Measurements from ENCODE around the gene CAV1.

The CAV1 gene

GRCh38 chr7:116505278-116505677 lies 19.6 kb upstream of the CAV1 start:
- no peak for DNase-seq

DNA sequence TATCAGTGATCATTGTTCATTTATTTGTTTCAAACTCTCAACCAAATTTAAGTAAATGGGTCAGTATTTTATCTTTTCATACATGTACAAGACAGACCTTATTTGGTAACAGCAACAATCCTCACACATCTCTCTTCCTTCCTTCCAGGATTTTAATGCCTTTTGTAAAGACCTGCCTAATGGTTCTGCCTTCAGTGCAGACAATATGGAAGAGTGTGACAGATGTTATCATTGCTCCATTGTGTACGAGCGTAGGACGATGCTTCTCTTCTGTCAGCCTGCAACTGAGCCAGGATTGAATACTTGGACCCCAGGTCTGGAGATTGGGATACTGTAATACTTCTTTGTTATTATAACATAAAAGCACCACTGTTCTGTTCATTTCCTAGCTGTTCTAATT lies 19.0 kb upstream of the CAV1 start:
- DNase-seq, result no peak

DNA sequence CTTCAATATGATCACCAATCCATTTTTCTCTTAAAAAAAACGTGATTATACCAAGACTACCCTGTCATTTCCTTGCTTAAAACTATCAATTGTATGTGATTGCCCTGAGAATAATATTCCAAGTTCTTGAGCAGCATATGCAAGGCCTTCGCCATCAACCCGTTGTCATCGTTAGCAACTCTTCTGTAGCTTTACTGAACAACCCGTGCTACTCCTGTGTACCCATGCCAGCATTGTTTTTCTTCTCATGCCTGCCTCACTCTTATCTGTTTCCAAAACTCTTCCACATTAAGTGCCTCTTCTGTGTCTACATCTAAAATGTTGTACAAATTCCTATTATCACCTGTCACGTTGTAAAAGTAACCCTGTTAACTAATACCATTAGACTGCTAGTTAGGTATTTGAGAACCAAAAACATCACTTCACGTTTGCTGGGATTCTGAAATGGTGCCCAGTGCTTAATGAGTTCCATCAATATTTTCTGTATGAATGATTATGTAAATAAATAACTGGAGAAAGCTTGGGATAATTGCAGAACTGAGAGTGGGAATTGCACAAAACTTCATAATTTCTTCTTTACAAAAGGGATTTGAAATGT lies 14.8 kb upstream of the CAV1 start:
- no peak for DNase-seq

- no peak for DNase-seq
Observed at GRCh38 chr7:116510795-116511194, 14.0 kb upstream of the CAV1 start.

GRCh38 chr7:116511552-116512519 lies 13.0 kb upstream of the CAV1 start:
- peak; percentile 38 for DNase-seq

GRCh38 chr7:116512520-116513188 lies 12.2 kb upstream of the CAV1 start:
- no peak for DNase-seq

DNA sequence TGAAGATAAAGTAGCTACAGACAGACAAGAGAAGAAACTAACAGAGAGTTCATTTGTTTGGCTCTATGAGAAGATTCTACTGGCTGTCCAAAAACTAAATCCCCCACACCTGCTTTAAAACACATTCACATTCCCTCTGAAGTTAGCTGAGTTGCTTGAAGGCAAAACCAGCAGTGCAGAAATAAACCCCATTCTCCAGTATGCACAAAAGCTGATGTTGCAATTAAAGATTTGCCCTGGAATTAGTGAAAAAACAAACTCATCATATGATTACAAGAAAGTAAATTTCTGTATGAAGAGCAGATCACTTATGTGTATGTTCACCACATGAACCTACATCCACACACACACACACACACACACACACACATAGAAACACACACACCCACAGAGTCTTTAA lies 9.3 kb upstream of the CAV1 start:
- no peak for DNase-seq

DNA sequence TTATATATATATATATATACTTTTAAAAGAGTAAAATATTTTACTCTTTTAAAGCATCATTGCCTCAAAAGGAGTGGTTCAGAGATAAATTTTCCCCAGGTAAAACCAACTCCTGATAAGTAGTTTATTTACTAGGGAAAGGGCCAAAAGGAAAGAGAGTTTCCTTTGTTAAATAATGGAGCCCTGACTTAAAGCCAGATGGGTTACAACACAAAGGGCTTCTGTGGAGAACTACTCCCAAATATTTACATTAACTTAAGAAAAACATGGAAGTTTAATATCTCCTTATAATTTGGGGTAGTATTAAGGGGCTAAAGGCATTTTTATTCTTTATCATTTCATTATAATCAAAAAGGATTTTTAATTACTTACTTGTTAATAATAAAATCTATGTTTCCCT lies 8.5 kb upstream of the CAV1 start:
- no peak for DNase-seq

DNA sequence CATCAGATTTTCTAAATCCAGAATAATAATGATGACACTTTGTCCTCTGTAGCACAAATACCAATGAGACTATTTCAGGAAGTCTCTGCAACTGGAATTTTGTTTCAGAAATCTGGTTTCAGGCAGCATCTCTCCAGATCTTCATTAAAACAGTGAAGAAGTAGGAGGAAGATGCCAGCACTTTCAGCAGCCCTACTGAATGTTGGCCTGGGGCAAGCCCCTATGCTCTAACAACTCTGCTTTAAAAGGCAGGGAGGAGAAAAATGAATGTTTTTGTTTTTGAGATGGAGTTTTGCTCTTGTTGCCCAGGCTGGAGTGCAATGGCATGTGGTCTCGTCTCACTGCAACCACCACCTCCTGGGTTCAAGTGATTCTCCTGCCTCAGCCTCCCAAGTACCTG lies 7.2 kb upstream of the CAV1 start:
- no peak for DNase-seq

GRCh38 chr7:116518961-116519360 lies 5.9 kb upstream of the CAV1 start:
- DNase-seq, result no peak

- no peak for DNase-seq
Observed at GRCh38 chr7:116521046-116521664, 3.7 kb upstream of the CAV1 start.

- DNase-seq, result no peak
Observed at GRCh38 chr7:116522247-116522646, 2.6 kb upstream of the CAV1 start.

DNA sequence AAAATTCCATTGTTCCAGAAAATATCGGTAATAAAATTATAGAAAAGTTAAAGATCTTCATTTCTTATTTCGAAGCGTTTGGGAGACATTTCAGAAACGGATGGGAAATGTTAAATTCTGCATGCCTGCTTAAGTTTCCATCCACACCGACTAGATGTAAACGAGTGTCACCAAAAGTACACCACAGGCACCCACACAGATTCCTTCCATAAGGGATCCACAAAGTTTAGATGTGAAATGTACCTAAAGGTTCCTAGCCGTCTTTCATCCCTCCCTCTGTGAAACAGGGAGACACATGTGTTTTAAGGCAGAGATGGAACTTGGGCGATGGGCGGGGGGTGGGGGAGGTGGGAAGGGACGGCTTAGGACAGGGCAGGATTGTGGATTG lies 621 bp upstream of the CAV1 start:
- no peak for DNase-seq

DNA sequence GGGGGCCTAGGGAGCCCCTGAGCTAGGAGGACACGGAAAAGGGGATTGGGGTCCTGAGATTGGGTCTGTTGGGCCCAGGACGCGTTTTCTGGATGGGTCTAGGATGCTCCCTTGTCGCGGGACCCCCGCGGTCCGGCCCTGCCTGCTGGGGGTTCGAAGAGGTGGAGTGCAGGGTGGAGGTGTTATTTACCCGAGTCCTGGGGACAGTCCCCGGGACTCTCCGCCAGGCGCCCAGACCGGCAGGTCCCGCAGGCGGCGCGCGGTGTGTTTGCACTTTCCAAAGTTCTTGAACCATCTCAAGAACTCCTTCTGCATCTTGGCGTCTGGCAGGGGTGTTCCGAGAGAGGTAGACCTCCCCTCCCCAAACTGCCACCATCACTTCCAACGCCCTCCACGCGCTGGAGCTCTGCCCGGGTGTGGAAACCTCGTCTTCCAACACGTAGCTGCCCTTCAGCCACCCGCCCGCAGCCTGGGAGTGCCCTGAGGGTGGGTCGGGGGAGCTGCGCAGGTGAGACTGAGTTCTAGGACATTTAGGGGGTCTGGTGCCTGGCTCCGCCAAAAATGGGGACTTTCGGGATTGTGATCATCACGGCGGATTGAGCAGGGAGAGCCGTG lies 569 bp downstream of the CAV1 start:
- peak; percentile 20 for DNase-seq

DNA sequence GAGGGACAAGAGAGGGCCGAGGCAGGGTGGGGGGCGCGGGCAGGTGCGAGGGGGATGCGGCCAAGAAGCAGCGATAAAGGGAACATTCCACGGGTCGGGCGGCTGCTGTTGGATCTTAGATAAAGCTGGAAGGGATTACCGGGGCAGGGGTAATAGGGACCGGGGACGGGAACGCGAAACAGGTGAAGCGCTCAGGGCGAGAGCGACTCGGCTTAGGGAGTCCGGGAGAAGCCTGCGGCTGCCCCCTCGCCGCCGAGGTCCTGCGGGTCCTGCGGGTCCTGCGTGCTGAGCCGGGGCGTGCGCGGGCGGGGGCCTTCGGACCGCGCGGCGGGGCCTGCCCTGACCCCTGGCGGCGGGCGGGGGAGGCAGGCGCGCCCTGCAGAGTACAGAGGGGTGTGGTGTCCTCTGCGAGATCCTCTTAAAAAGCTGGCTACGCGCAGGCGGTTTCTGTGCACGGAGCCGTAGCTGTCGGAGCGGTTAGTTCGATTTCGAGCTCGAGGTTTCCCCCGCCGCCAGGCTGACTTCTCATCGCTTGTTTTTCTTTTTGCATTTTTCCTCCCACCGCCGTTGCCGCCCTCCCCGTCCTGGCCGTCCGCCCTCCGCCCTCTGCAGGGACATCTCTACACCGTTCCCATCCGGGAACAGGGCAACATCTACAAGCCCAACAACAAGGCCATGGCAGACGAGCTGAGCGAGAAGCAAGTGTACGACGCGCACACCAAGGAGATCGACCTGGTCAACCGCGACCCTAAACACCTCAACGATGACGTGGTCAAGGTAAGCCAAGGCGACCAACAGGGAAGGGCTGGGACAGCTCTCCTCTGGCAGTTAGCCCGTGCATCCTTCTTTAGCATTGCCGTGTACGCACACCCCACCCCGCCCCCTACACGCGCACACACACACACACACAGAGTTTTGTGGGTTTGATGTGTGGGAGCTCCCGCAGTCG lies 1.4 kb downstream of the CAV1 start:
- DNase-seq, result peak; percentile 62

DNA sequence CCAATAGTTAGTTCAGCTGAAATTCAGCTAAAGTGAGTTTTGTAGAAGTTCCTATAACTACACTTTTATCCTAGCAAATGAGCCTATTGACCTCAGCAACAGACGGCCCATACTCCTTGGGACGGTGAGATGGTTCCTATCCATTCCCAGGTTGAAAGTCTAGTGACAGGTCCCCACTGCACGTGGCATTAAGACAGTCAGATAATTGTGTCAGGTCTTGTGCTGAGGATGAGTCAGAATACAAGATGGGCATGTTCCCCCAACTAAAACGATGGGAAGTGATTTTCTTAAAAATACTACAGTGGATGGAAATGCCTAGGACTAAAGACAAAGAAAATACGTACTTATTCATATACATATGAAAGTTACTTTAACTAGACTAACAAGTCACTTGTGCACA lies 2.1 kb downstream of the CAV1 start:
- DNase-seq, result no peak

DNA sequence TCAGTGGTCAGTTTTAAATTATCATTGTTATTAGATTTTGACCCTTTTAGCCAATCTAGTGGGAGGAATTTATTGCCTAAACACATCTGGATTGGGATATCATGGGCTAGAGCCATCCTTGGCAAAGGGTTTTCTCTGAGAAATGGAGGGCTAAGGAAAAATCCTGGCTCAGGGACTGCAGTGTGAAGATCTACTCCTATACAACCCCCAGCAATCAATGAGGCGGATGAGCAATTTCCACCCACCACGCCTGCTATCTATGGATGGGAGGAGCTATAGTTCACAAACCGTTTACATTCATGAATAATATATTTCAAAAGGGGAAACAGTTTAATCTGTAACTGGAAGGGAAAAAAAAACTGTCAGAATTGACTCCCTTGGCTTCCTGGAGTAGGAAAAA lies 2.7 kb downstream of the CAV1 start:
- DNase-seq, result no peak

DNA sequence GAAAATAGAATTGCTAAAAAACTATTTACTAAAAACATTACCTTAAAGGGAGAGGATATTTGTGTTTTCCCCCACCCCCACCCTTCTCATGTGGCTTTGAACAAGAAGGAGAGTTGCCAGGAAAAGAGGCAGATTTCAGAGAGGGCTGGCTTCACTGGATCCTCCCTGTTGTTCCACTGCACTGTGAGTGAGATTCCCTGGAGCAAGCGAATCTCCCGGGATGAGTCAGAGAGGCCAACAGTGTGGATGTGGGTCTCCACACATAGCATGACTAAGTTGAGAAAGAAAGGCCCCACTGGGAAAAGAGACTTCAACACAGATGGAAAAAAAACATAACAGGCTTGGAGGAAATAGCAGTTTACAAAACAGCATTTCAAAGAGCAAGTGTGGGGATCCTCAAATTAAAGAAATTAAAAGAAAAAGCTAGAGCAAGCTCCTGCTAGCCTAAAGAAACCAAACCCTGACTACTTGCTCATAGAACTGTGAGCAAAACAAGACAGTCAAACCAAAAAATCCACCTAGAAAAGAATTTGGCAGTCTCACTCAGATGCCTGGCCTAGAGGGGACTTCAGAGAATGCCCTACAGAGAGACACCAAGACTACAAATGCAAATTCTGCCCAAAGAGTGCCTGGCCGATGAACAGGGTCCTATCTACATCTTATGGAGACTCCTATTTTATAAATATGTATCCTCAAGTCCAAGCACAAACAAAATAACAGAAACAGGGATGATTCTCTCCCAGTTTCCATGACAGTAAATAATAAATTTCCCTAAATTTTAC lies 3.4 kb downstream of the CAV1 start:
- no peak for DNase-seq

- no peak for DNase-seq
Observed at GRCh38 chr7:116529250-116529649, 4.4 kb downstream of the CAV1 start.

GRCh38 chr7:116530107-116530820 lies 5.4 kb downstream of the CAV1 start:
- DNase-seq, result no peak

All from activated CD4-positive, alpha-beta T cell treated with anti-CD3 and anti-CD28 coated beads, Interleukin-2, amount 50 U/mL, for 16 hours (primary cell).